Testis (tissue), 3 donors: ENCODE measurements around the gene ADM2. TPM values are rescaled to one million over a fixed set of nuclear protein-coding genes. Genes with fewer than 3 reads are reported as not detected.
"Not testable (repeated sequence)": the region's sequence is repeated elsewhere in the genome, so short reads cannot be mapped to it uniquely, and the experiment has no call there.

Experiments
- DNase-seq: peaks from one replicate; pipeline ENCODE4 v3.0.0-alpha.2; 2019
- H3K27ac ChIP-seq, 2 donors: fragments of 200-600 bp; sonication (generic); one replicate each; pipeline ENCODE4 v1.5.1; 2019
- H3K27me3 ChIP-seq: fragments of 200-600 bp; sonication (generic); one replicate; pipeline ENCODE4 v1.5.1; 2019
- H3K36me3 ChIP-seq: fragments of 200-600 bp; sonication (generic); one replicate; pipeline ENCODE4 v1.5.1; 2017; ENCODE audit warnings: low read depth; ENCODE audit errors: missing control alignments
- H3K4me1 ChIP-seq: fragments of 200-600 bp; sonication (generic); one replicate; pipeline ENCODE4 v1.5.1; 2019
- H3K4me3 ChIP-seq, 2 donors: fragments of 200-600 bp; sonication (generic); one replicate each; pipeline ENCODE4 v1.5.1; 2017 to 2019
- H3K9me3 ChIP-seq: fragments of 200-600 bp; sonication (generic); one replicate; pipeline ENCODE4 v1.5.1; 2017
- CTCF ChIP-seq, 3 experiments: fragments of 450-650 bp in 2 of 3; fragments of 200-600 bp in 1 of 3; sonication (generic) in 1 of 3; IDR thresholded peaks; one replicate each; pipeline ENCODE4 v1.5.1; 2016 to 2019; ENCODE audit warnings: antibody characterized with exemption in 3 of 3, mild to moderate bottlenecking in 2 of 3, moderate library complexity in 1 of 3
- POLR2A ChIP-seq: fragments of 450-650 bp; IDR thresholded peaks from one replicate; pipeline ENCODE4 v1.6.1; 2017; ENCODE audit warnings: antibody characterized with exemption, mild to moderate bottlenecking, moderate library complexity
- WGBS, 2 donors: methylation state at CpG; one replicate each; pipeline ENCODE4 v1.1.5; 2018; 5-methylcytosine and 5-hydroxymethylcytosine counted together
- intact Hi-C: fragments of 100-400 bp; cut with DNase I; formaldehyde crosslinking; loops from one replicate; pipeline ENCODE4 v1.15.1; 2023; ENCODE audit warnings: low total_unique reads
- polyA plus RNA-seq: library from polyadenylated mRNA; stranded (reverse); fragments of 350-450 nt; fragmentation: Illumina TruSeq; extraction: RNeasy Lipid Tissue Mini Kit (QIAGEN cat#74804); gene quantifications from one replicate; pipeline ENCODE4 v1.2.3, GENCODE V29; 2014; ENCODE audit warnings: low read depth, low replicate concordance; ENCODE audit not compliant: insufficient read depth
- total RNA-seq, 2 donors: library from RNA; depleted of rRNA; stranded (reverse); fragments of >200 nt; gene quantifications; one replicate each; pipeline ENCODE4 v1.2.3, GENCODE V29; 2016

Gene ADM2
- total and polyA plus RNA-seq, 3 donors from 2014 or later, result 0.99 to 1.9 (median 1.0) TPM

- Histone ChIP-seq H3K9me3 (no peaks in the 10 kb centered on the region), H3K36me3 (no peaks in the 10 kb centered on the region), H3K4me1 (peaks cover 21% of the 10 kb centered on the region), H3K27me3 (no peaks in the 10 kb centered on the region), H3K27ac (peak overlapping the region; percentile 49 to 64), H3K4me3 (peak overlapping the region; percentile 42 to 56)
- peak; percentile 71 for DNase-seq
- WGBS, 2 donors, result 5 to 8% methylated on average over 2 to 50 of the region's 53 CpGs
- intact Hi-C loops, result no loop called here
- no peak for TF ChIP-seq CTCF (IDR thresholded peaks at IDR 0.05)
- TF ChIP-seq POLR2A, result no peak
Observed at GRCh38 chr22:50530877-50531545, 49.7 kb downstream of the ADM2 start.

GRCh38 chr22:50531546-50531961 is 50.2 kb downstream of the ADM2 start:
- no peak for TF ChIP-seq CTCF (IDR thresholded peaks at IDR 0.05)
- TF ChIP-seq POLR2A, result no peak
- no peak for DNase-seq
- no peaks in the 10 kb centered on the region for H3K9me3 ChIP-seq
- no peaks in the 10 kb centered on the region for H3K36me3 ChIP-seq
- H3K27me3 ChIP-seq, result no peaks in the 10 kb centered on the region
- 0 to 2% methylated on average over 2 to 39 of the region's 44 CpGs for WGBS, 2 donors
- H3K4me3 ChIP-seq, result peak overlapping the region; percentile 42 to 56
- intact Hi-C loops, result no loop called here
- peak overlapping the region; percentile 49 to 64 for H3K27ac ChIP-seq
- H3K4me1 ChIP-seq, result peaks cover 18% of the 10 kb centered on the region

- no peak for DNase-seq
- intact Hi-C loops, result no loop called here
Observed at GRCh38 chr22:50531962-50532674, 50.8 kb downstream of the ADM2 start.

GRCh38 chr22:50532824-50533796 is 51.8 kb downstream of the ADM2 start:
- intact Hi-C loops, result no loop called here
- Histone ChIP-seq H3K4me3 (no peak overlapping the region), H3K27me3 (no peaks in the 10 kb centered on the region)

More at GRCh38 chr22:50531962-50532674, 50.8 kb downstream of the ADM2 start:
- Histone ChIP-seq H3K9me3 (no peaks in the 10 kb centered on the region), H3K36me3 (no peaks in the 10 kb centered on the region), H3K4me1 (peaks cover 14% of the 10 kb centered on the region), H3K27me3 (no peaks in the 10 kb centered on the region), H3K4me3 (peak overlapping the region; percentile 42 to 56), H3K27ac (peak overlapping the region; percentile 49 to 64)
- WGBS, 2 donors, result 0 to 3% methylated on average over 4 to 43 of the region's 56 CpGs
- TF ChIP-seq CTCF (IDR thresholded peaks at IDR 0.05) (no peak), POLR2A (no peak)

GRCh38 chr22:50533856-50534711 is 52.7 kb downstream of the ADM2 start:
- WGBS, 2 donors, result 37 to 50% methylated on average over 20 to 21 of the region's 21 CpGs
- H3K4me3 ChIP-seq, intact Hi-C loops, H3K27me3 ChIP-seq, H3K9me3 ChIP-seq, H3K36me3 ChIP-seq: not testable (repeated sequence)
- peak; percentile 72 for DNase-seq
- H3K4me1 ChIP-seq, result peaks cover 14% of the 10 kb centered on the region
- peak overlapping the region; percentile 39 to 51 for H3K27ac ChIP-seq

More at GRCh38 chr22:50532824-50533796, 51.8 kb downstream of the ADM2 start:
- H3K4me1 ChIP-seq, result peaks cover 14% of the 10 kb centered on the region
- H3K9me3 ChIP-seq, result no peaks in the 10 kb centered on the region
- no peak for TF ChIP-seq CTCF (IDR thresholded peaks at IDR 0.05)
- no peak for TF ChIP-seq POLR2A
- H3K36me3 ChIP-seq, result no peaks in the 10 kb centered on the region
- peak overlapping the region in 1 of 2 donors; percentile 64 for H3K27ac ChIP-seq
- WGBS, 2 donors, result 76 to 77% methylated on average over 19 of the region's 19 CpGs
- no peak for DNase-seq
